Smooth muscle cell of the brain vasculature (primary cell): ENCODE measurements around the gene TRIM4.
"Not testable (repeated sequence)": the region's sequence is repeated elsewhere in the genome, so short reads cannot be mapped to it uniquely, and the experiment has no call there.

ENCODE experiments used
- DNase-seq: peaks from one replicate; pipeline ENCODE4 v3.0.0-alpha.2; 2012; ENCODE audit warnings: low read depth, low spot score

Gene TRIM4

GRCh38 chr7:99920149-99920548 is 819 bp upstream of the TRIM4 start:
- DNase-seq = no peak

GRCh38 chr7:99919814-99920112 is 433 bp upstream of the TRIM4 start:
- no peak for DNase-seq

- no peak for DNase-seq
These were observed 8.4 kb downstream of the TRIM4 start for GRCh38 chr7:99910976-99911375.

- no peak for DNase-seq
These were observed 17.7 kb downstream of the TRIM4 start for GRCh38 chr7:99901581-99901980.

GRCh38 chr7:99899830-99900519 is 19.4 kb downstream of the TRIM4 start:
- no peak for DNase-seq

- DNase-seq = no peak
These were observed 20.5 kb downstream of the TRIM4 start for GRCh38 chr7:99898836-99899235.

GRCh38 chr7:99898023-99898357 is 21.3 kb downstream of the TRIM4 start:
- DNase-seq = no peak

- no peak for DNase-seq
These were observed 21.9 kb downstream of the TRIM4 start for GRCh38 chr7:99897322-99898022.

- no peak for DNase-seq
These were observed 24.6 kb downstream of the TRIM4 start for GRCh38 chr7:99894738-99895137.

GRCh38 chr7:99893280-99893679 is 26.1 kb downstream of the TRIM4 start:
- no peak for DNase-seq

GRCh38 chr7:99890348-99890747 is 29.0 kb downstream of the TRIM4 start:
- not testable (repeated sequence) for DNase-seq

GRCh38 chr7:99888366-99888765 is 31.0 kb downstream of the TRIM4 start:
- DNase-seq = not testable (repeated sequence)

GRCh38 chr7:99881370-99881769 is 38.0 kb downstream of the TRIM4 start:
- DNase-seq = no peak

GRCh38 chr7:99876933-99877332 is 42.4 kb downstream of the TRIM4 start, which contains the start of gene OR2AE1:
Gene OR2AE1, minus strand, starts transcription at chr7:99877033. Its CDS starts 0 bp downstream, at chr7:99877033.
- DNase-seq = no peak

- no peak for DNase-seq
These were observed 42.8 kb downstream of the TRIM4 start for GRCh38 chr7:99876491-99876890.

- DNase-seq = no peak
These were observed 51.1 kb downstream of the TRIM4 start for GRCh38 chr7:99868246-99868645.

GRCh38 chr7:99867477-99867876 is 51.9 kb downstream of the TRIM4 start:
- DNase-seq = not testable (repeated sequence)

GRCh38 chr7:99863847-99864440 is 55.4 kb downstream of the TRIM4 start:
- no peak for DNase-seq

GRCh38 chr7:99860281-99861127 is 58.8 kb downstream of the TRIM4 start:
- no peak for DNase-seq

GRCh38 chr7:99855236-99855635 is 64.1 kb downstream of the TRIM4 start:
- DNase-seq = no peak

GRCh38 chr7:99848420-99849216 is 70.7 kb downstream of the TRIM4 start:
- no peak for DNase-seq
